ENCODE measurements around the gene ADH1B. TPM values are rescaled to one million over a fixed set of nuclear protein-coding genes. Genes with fewer than 3 reads are reported as not detected.
"Not testable (repeated sequence)": the region's sequence is repeated elsewhere in the genome, so short reads cannot be mapped to it uniquely, and the experiment has no call there.

Gene ADH1B
- total RNA-seq, 1 experiment from 2014 or later: 32.0 TPM

GRCh38 chr4:99356992-99357391 lies 35.8 kb upstream of the ADH1B start:
- Mint-ChIP-seq H3K27ac (ENCODE audit: low read depth, unreplicated experiment) (no peak overlapping the region), H3K27me3 (ENCODE audit: insufficient read depth, unreplicated experiment) (no peaks in the 10 kb centered on the region), H3K36me3 (ENCODE audit: insufficient read depth, unreplicated experiment) (no peaks in the 10 kb centered on the region), H3K9me3 (ENCODE audit: unreplicated experiment) (peaks cover 9% of the 10 kb centered on the region), H3K4me1 (ENCODE audit: insufficient read depth, unreplicated experiment) (peaks cover 6% of the 10 kb centered on the region), H3K4me3 (ENCODE audit: unreplicated experiment) (no peak overlapping the region)
- intact Hi-C loops (cut with micrococcal nuclease): no loop called here
- no peak for DNase-seq (ENCODE audit: unreplicated experiment)
- ChIA-PET CTCF (no interaction called here), POLR2A (no interaction called here)
- no peak for TF ChIP-seq CTCF (IDR thresholded peaks at IDR 0.05; ENCODE audit: unreplicated experiment)
- BruUV-seq (replicated peaks): no TSS peak

GRCh38 chr4:99356149-99356548 lies 34.9 kb upstream of the ADH1B start:
- DNase-seq (ENCODE audit: unreplicated experiment); H3K4me1 Mint-ChIP-seq (ENCODE audit: insufficient read depth, unreplicated experiment); CTCF ChIA-PET; H3K9me3 Mint-ChIP-seq (ENCODE audit: unreplicated experiment); H3K27me3 Mint-ChIP-seq (ENCODE audit: insufficient read depth, unreplicated experiment); BruUV-seq (replicated peaks); intact Hi-C loops (cut with micrococcal nuclease); H3K36me3 Mint-ChIP-seq (ENCODE audit: insufficient read depth, unreplicated experiment); H3K27ac Mint-ChIP-seq (ENCODE audit: low read depth, unreplicated experiment); H3K4me3 Mint-ChIP-seq (ENCODE audit: unreplicated experiment): not testable (repeated sequence)
- POLR2A ChIA-PET: interaction anchor here (0.6 kb wide), 1 partner anchor 30 kb away, joined by 4 read pairs; no protein-coding TSS in a partner anchor

GRCh38 chr4:99352602-99353537 lies 31.7 kb upstream of the ADH1B start, which contains the start of gene ADH1C:
ADH1C (minus strand) TSS chr4:99352746; CDS start chr4:99352675, 71 bp downstream.
- POLR2A ChIA-PET: no interaction called here

GRCh38 chr4:99351487-99351886 lies 30.3 kb upstream of the ADH1B start:
- Mint-ChIP-seq H3K27ac (ENCODE audit: low read depth, unreplicated experiment) (no peak overlapping the region), H3K27me3 (ENCODE audit: insufficient read depth, unreplicated experiment) (no peaks in the 10 kb centered on the region), H3K4me3 (ENCODE audit: unreplicated experiment) (no peak overlapping the region), H3K4me1 (ENCODE audit: insufficient read depth, unreplicated experiment) (no peaks in the 10 kb centered on the region), H3K36me3 (ENCODE audit: insufficient read depth, unreplicated experiment) (no peaks in the 10 kb centered on the region), H3K9me3 (ENCODE audit: unreplicated experiment) (peaks cover 9% of the 10 kb centered on the region)
- no peak for TF ChIP-seq CTCF (IDR thresholded peaks at IDR 0.05; ENCODE audit: unreplicated experiment)
- DNase-seq (ENCODE audit: unreplicated experiment): no peak
- ChIA-PET POLR2A (interaction anchor here (1.3 kb wide), 1 partner anchor 15 kb away, joined by 3 read pairs; no protein-coding TSS in a partner anchor), CTCF (no interaction called here)
- intact Hi-C loops (cut with micrococcal nuclease): no loop called here
- no TSS peak for BruUV-seq (replicated peaks)

More at GRCh38 chr4:99352602-99353537, 31.7 kb upstream of the ADH1B start, which contains the start of gene ADH1C:
- peaks cover 9% of the 10 kb centered on the region for H3K9me3 Mint-ChIP-seq (ENCODE audit: unreplicated experiment)
- intact Hi-C loops (cut with micrococcal nuclease): no loop called here
- H3K36me3 Mint-ChIP-seq (ENCODE audit: insufficient read depth, unreplicated experiment): no peaks in the 10 kb centered on the region
- DNase-seq (ENCODE audit: unreplicated experiment): no peak
- H3K27ac Mint-ChIP-seq (ENCODE audit: low read depth, unreplicated experiment): no peak within 1 kb of the TSS
- no TSS peak for BruUV-seq (replicated peaks)
- TF ChIP-seq CTCF (IDR thresholded peaks at IDR 0.05; ENCODE audit: unreplicated experiment): no peak
- H3K4me1 Mint-ChIP-seq (ENCODE audit: insufficient read depth, unreplicated experiment): no peaks in the 10 kb centered on the region
- no peaks in the 10 kb centered on the region for H3K27me3 Mint-ChIP-seq (ENCODE audit: insufficient read depth, unreplicated experiment)
- H3K4me3 Mint-ChIP-seq (ENCODE audit: unreplicated experiment): no peak within 1 kb of the TSS
- CTCF ChIA-PET: interaction anchor here (0.6 to 0.7 kb wide), 2 partner anchors 105 to 1771 kb away, joined by 3 read pairs; no protein-coding TSS in a partner anchor
